ENCODE measurements around the gene PARD3. TPM values are rescaled to one million over a fixed set of nuclear protein-coding genes. Genes with fewer than 3 reads are reported as not detected.

Gene PARD3
- polyA plus RNA-seq, 3 donors: 0.51 TPM; not detected in 2

GRCh38 chr10:34126371-34127151 is 688.5 kb downstream of the PARD3 start:
- no peak for DNase-seq
- H3K27me3 Mint-ChIP-seq (ENCODE audit: low read depth in 3 of 3): peaks cover 0 to 2% (median 1%) of the 10 kb centered on the region in 3 donors
- intact Hi-C loops (cut with micrococcal nuclease): no loop called here
- Histone ChIP-seq H3K4me3 (replicated peaks in 1 of 3; ENCODE audit: low read depth in 2 of 3, low read length in 3 of 3) (no peak overlapping the region), H3K9ac (ENCODE audit: insufficient read depth, low read length, poor library complexity, severe bottlenecking) (no peak overlapping the region), H3K4me2 (replicated peaks; ENCODE audit: extremely low read depth, low read length, poor library complexity, severe bottlenecking) (no peak overlapping the region), H3K36me3 (replicated peaks in 1 of 2; ENCODE audit: control insufficient read depth in 1 of 2, insufficient read depth in 2 of 2, low read length in 2 of 2) (no peaks in the 10 kb centered on the region), H4K20me1 (ENCODE audit: insufficient read depth, low read length) (no peaks in the 10 kb centered on the region), H3K79me2 (ENCODE audit: insufficient read depth, low read length) (no peaks in the 10 kb centered on the region), H3K4me1 (ENCODE audit: control insufficient read depth in 1 of 2, insufficient read depth in 2 of 2, low read length in 2 of 2) (no peaks in the 10 kb centered on the region), H2AFZ (ENCODE audit: insufficient read depth, low read depth, low read length, poor library complexity, severe bottlenecking) (no peak overlapping the region), H3K27me3 (ENCODE audit: control insufficient read depth in 2 of 2, insufficient read depth in 2 of 2, low read length in 2 of 2) (no peaks in the 10 kb centered on the region), H3K27ac (ENCODE audit: low read depth in 1 of 2, low read length in 2 of 2) (no peak overlapping the region), H3K9me3 (replicated peaks in 1 of 2; ENCODE audit: control insufficient read depth in 1 of 2, insufficient read depth in 1 of 2, low read length in 2 of 2) (no peaks in the 10 kb centered on the region)
- peaks cover 0 to 8% (median 3%) of the 10 kb centered on the region in 7 donors for H3K9me3 Mint-ChIP-seq
- no peaks in the 10 kb centered on the region for H3K36me3 Mint-ChIP-seq
- no peak for TF ChIP-seq CTCF (IDR thresholded peaks at IDR 0.05)
- no CpG with 5 or more reads among the region's 1 CpG for WGBS (ENCODE audit: insufficient coverage)
- H3K4me1 Mint-ChIP-seq: no peaks in the 10 kb centered on the region
- H3K4me3 Mint-ChIP-seq: no peak overlapping the region
- no peak overlapping the region for H3K27ac Mint-ChIP-seq

- no peak overlapping the region for H3K27ac Mint-ChIP-seq
- H3K79me2 ChIP-seq (ENCODE audit: insufficient read depth, low read length): no peaks in the 10 kb centered on the region
- WGBS (ENCODE audit: insufficient coverage): 83% methylated on average over 1 of the region's 5 CpGs
Observed at GRCh38 chr10:34125702-34126101, 689.4 kb downstream of the PARD3 start.

More at GRCh38 chr10:34125702-34126101, 689.4 kb downstream of the PARD3 start:
- H3K9me3 ChIP-seq (replicated peaks in 1 of 2; ENCODE audit: control insufficient read depth in 1 of 2, insufficient read depth in 1 of 2, low read length in 2 of 2): no peaks in the 10 kb centered on the region
- H4K20me1 ChIP-seq (ENCODE audit: insufficient read depth, low read length): no peaks in the 10 kb centered on the region
- H3K9ac ChIP-seq (ENCODE audit: insufficient read depth, low read length, poor library complexity, severe bottlenecking): no peak overlapping the region
- H3K27me3 ChIP-seq (ENCODE audit: control insufficient read depth in 2 of 2, insufficient read depth in 2 of 2, low read length in 2 of 2): no peaks in the 10 kb centered on the region
- no peaks in the 10 kb centered on the region for H3K4me1 ChIP-seq (ENCODE audit: control insufficient read depth in 1 of 2, insufficient read depth in 2 of 2, low read length in 2 of 2)
- no peak for DNase-seq
- Mint-ChIP-seq H3K9me3 (peaks cover 0 to 8% (median 3%) of the 10 kb centered on the region in 7 donors), H3K4me1 (peaks cover 4% of the 10 kb centered on the region), H3K27me3 (ENCODE audit: low read depth in 3 of 3) (peaks cover 0 to 2% (median 1%) of the 10 kb centered on the region in 3 donors), H3K36me3 (no peaks in the 10 kb centered on the region), H3K4me3 (no peak overlapping the region)
- no peak overlapping the region for H3K27ac ChIP-seq (ENCODE audit: low read depth in 1 of 2, low read length in 2 of 2)
- H3K36me3 ChIP-seq (replicated peaks in 1 of 2; ENCODE audit: control insufficient read depth in 1 of 2, insufficient read depth in 2 of 2, low read length in 2 of 2): no peaks in the 10 kb centered on the region
- no peak overlapping the region for H3K4me3 ChIP-seq (replicated peaks in 1 of 3; ENCODE audit: low read depth in 2 of 3, low read length in 3 of 3)
- H3K4me2 ChIP-seq (replicated peaks; ENCODE audit: extremely low read depth, low read length, poor library complexity, severe bottlenecking): no peak overlapping the region
- H2AFZ ChIP-seq (ENCODE audit: insufficient read depth, low read depth, low read length, poor library complexity, severe bottlenecking): no peak overlapping the region
- no peak for TF ChIP-seq CTCF (IDR thresholded peaks at IDR 0.05)
- intact Hi-C loops (cut with micrococcal nuclease): no loop called here

Measured in CD14-positive monocyte (primary cell).